C4-2B (cell line): ENCODE results near the gene HDAC7.

Source experiments
- H3K27ac ChIP-seq: fragments of 450-650 bp; 2 replicates; pipeline ENCODE4 v1.5.1; 2017
- CTCF ChIP-seq: fragments of 450-650 bp; conservative IDR thresholded peaks from 2 replicates; pipeline ENCODE4 v1.5.1; 2017; ENCODE audit warnings: mild to moderate bottlenecking
- ZFX ChIP-seq: fragments of 450-650 bp; IDR thresholded peaks from 2 replicates; pipeline ENCODE4 v1.6.1; 2017

Gene HDAC7

GRCh38 chr12:47828008-47828975 lies 8.6 kb upstream of the HDAC7 start:
- H3K27ac ChIP-seq, result no peak overlapping the region
- TF ChIP-seq CTCF (no peak), ZFX (no peak)

GRCh38 chr12:47825173-47825639 lies 5.5 kb upstream of the HDAC7 start:
- H3K27ac ChIP-seq, result no peak overlapping the region
- no peak for TF ChIP-seq ZFX
- TF ChIP-seq CTCF, result no peak

- TF ChIP-seq CTCF, result no peak
- TF ChIP-seq ZFX, result no peak
Measured at GRCh38 chr12:47824635-47825034, 4.9 kb upstream of the HDAC7 start.

GRCh38 chr12:47824198-47824597 lies 4.5 kb upstream of the HDAC7 start:
- H3K27ac ChIP-seq, result no peak overlapping the region
- TF ChIP-seq CTCF (no peak), ZFX (no peak)

More at GRCh38 chr12:47824635-47825034, 4.9 kb upstream of the HDAC7 start:
- no peak overlapping the region for H3K27ac ChIP-seq

- H3K27ac ChIP-seq, result no peak overlapping the region
Measured at GRCh38 chr12:47823422-47824086, 3.9 kb upstream of the HDAC7 start.

GRCh38 chr12:47822863-47823262 lies 3.2 kb upstream of the HDAC7 start:
- TF ChIP-seq ZFX (no peak), CTCF (no peak)
- H3K27ac ChIP-seq, result no peak overlapping the region

More at GRCh38 chr12:47823422-47824086, 3.9 kb upstream of the HDAC7 start:
- TF ChIP-seq CTCF (no peak), ZFX (no peak)

GRCh38 chr12:47822401-47822800 lies 2.7 kb upstream of the HDAC7 start:
- TF ChIP-seq ZFX (no peak), CTCF (no peak)
- H3K27ac ChIP-seq, result no peak overlapping the region
